ENCODE measurements around the gene IFNGR1.
"Not testable (repeated sequence)": the region's sequence is repeated elsewhere in the genome, so short reads cannot be mapped to it uniquely, and the experiment has no call there.

IFNGR1 gene

GRCh38 chr6:137213331-137213740 lies 5.8 kb downstream of the IFNGR1 start:
- no peak for ATAC-seq
- DNase-seq = no peak

GRCh38 chr6:137211910-137212309 lies 7.3 kb downstream of the IFNGR1 start:
- DNase-seq (no peak), ATAC-seq (no peak)

DNA sequence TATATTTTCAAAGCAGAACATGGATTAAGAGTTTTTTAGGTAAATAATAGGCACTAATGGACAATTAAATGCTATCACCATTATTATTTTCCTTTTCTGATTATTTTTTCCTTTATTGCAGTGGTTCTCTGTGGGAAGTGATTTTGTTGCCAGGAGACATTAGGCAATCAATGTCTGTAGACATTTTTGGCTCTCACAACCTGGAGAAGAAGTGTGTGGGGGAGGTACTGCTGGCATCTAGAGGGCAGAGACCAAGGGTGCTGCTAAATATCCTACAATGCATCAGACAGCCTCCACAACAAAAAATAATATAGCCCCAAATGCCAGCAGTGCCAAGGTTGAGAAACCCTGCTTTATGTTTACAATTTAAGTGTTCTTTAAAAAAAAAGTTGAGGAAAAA lies 8.3 kb downstream of the IFNGR1 start:
- no peak for ATAC-seq

DNA sequence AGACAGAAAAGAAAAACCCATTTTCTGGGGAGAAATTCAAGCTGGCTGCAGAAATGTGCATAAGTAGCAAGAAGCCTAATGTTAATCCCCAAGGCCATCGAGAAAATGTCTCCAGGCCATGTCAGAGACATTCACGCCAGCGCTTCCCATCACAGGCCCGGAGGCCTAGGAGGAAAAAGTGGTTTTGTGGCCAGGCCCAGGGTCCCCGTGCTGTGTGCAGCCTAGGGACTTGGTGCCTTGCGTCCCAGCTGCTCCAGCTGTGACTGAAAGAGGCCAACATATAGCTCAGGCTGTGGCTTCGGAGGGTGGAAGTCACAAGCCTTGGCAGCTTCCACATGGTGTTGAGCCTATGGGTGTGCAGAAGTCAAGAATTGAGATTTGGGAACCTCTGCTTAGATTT lies 10.9 kb downstream of the IFNGR1 start:
- DNase-seq = no peak
- ATAC-seq = no peak

More for the DNA sequence above, 8.3 kb downstream of the IFNGR1 start:
- no peak for DNase-seq

GRCh38 chr6:137207457-137207856 lies 11.7 kb downstream of the IFNGR1 start:
- DNase-seq, ATAC-seq: not testable (repeated sequence)

GRCh38 chr6:137206577-137206976 lies 12.6 kb downstream of the IFNGR1 start:
- DNase-seq = no peak
- no peak for ATAC-seq

- no peak for DNase-seq
- no peak for ATAC-seq
Observed at GRCh38 chr6:137203256-137203655, 15.9 kb downstream of the IFNGR1 start.

GRCh38 chr6:137202078-137202477 lies 17.1 kb downstream of the IFNGR1 start:
- no peak for ATAC-seq

DNA sequence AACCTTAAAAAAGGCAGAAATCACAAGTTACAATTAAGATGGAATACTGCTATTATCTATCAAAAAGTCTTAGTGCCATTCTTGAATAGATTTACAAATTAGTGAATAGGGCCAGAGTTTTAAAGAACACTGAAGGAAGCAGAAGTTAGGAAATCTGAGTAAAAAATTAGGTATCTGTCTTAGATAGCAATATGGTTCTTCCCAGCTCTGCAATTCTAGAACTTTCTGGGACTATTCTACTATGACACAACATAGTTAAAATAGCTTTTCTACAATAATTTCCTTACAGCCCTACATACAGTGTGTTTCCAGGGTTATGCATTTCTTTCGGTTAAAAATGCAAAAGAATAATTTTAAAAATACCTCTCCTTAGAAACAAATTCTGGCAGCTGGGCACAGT lies 18.2 kb downstream of the IFNGR1 start:
- no peak for DNase-seq
- ATAC-seq = no peak

More at GRCh38 chr6:137202078-137202477, 17.1 kb downstream of the IFNGR1 start:
- DNase-seq = no peak

DNA sequence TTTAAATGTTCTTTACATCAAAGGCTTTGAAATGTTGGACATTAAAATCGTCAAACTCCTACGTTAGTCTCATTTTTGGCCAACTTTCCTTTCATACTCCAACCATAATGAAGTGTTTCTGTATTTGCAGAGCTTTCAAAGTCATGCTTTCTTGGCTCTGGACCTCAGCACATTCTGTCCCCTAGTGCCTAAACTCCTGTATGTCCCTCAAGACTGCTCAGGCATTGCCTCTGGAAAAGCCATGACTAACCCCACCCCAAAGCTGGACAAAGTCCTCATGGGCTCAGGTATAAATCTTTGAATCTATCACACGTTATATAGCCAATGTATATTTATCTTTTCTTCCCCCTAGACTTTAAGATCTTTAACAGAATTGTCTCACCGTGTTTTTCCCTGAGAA lies 18.9 kb downstream of the IFNGR1 start:
- ATAC-seq (no peak), DNase-seq (no peak)

GRCh38 chr6:137197684-137198645 lies 21.2 kb downstream of the IFNGR1 start:
- no peak for ATAC-seq
- DNase-seq = no peak

GRCh38 chr6:137193256-137194070 lies 25.7 kb downstream of the IFNGR1 start:
- DNase-seq (no peak), ATAC-seq (no peak)

DNA sequence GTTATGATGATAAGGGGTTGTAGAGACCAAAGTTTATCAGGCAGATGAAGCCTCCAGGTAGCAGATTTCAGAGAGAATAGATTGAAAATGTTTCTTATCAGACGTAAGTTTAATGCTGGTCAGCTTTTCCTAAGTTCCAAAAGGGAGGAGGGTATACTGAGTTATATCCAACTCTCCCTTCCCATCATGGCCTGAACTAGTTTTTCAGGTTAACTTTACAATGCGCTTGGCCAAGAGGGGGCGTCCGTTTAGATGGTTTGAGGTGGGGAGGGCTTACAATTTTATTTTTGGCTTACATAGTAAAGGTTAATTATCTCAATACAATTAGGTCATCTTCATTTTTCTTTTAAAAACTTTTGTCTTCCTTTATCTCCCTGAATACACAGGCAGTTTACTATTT lies 26.4 kb downstream of the IFNGR1 start:
- DNase-seq (no peak), ATAC-seq (no peak)

DNA sequence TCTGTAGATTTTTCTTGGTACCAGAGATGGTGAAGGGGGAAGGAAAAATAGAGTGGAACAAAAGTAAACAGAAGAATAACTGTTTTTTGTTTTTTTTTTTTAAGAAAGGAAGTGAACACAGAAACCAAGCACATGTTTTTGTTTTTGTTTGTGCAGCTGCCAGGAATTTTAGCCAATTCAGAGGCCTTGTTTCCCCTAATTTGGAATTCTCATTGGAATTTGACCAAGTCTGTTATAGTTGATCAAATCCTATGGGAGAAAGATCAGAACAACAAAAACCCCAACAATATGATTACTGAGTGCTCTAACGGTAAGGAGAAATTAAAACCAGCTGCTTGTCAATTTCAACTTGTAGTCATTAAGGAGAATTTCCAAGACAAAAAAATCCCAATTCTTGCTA lies 27.5 kb downstream of the IFNGR1 start:
- no peak for DNase-seq

DNA sequence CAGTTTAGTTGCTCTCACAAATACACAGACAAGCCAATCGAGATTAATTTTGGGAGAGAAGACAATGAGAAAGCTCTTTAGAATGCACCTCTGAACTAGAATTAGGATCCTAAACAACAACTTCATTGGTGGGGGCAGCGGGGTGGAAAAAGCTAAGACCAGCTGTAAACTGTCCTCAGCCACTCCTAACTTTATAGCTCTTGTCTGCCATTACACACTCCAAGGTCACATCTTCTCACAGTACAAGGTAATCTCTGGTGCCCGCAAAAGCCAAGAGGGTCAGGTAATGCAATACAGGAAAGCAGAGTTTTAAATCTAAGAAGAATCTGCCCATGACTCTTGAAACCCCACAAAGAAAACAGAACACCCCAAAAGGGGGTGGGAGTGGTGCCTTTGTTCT lies 27.9 kb downstream of the IFNGR1 start:
- DNase-seq (no peak), ATAC-seq (no peak)

More for the DNA sequence above, 27.5 kb downstream of the IFNGR1 start:
- no peak for ATAC-seq

DNA sequence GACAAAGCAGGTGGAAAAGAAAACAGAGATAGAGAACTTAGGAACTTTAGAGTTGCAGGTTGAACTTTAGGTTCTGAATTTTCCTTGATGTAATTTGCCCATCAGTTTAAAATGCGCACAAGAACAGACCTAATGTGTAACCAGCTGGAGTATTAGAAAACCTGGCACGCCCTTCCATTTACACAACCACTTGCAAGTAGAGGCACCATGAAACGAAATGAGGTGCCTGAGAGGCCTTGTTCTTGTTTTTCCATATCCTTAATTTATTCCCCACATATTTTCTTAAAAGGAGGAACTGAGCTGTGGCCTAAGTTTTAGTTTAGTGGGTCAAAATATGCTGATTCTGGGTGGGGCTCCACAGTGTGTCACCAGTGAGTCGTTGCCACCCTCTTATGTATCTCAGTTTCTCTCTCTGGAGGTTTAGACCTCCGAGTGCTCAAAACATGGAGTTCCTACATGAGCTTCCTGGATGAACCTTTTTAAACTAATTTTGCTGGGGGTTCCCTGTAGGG lies 28.5 kb downstream of the IFNGR1 start:
- DNase-seq = no peak
- no peak for ATAC-seq

DNA sequence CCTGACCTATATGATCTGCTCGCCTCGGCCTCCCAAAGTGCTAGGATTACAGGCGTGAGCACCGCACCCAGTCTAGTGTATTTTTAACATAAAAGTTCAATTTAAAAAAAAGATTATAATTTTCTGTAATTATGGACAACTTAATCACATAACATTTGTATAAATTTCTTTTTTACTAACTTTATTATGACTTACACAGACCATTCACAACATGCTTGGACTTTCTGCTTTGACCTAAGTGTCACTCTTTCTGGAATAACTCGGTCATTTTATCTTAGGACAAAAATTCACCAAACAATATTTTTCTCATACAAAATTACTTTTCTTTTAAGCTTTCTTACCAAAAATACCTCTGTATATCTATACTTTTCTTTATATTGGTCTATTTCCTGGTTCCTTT lies 30.3 kb downstream of the IFNGR1 start:
- DNase-seq = no peak

DNA sequence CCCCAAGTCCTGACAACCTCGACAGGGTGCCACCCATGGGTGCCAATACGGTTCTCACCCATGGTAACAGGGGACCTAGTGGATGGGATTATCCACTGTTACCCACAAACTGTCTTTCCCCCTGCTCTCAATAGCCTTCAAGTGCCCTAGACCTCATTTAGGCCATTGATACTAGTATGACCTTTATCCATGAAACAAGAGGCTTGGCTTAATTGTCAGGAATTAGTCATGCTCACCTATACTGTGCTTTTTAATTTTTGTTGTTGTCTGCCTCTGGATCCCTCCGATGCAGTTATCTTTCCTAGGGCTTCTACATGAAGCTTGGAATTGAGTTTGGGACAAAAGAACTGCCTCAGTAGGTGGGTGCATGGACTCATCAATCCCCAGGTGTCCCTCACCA lies 33.9 kb downstream of the IFNGR1 start:
- DNase-seq (no peak), ATAC-seq (no peak)

More for the DNA sequence above, 30.3 kb downstream of the IFNGR1 start:
- ATAC-seq = no peak

- ATAC-seq (no peak), DNase-seq (no peak)
Observed at GRCh38 chr6:137182654-137183073, 36.5 kb downstream of the IFNGR1 start.

GRCh38 chr6:137181891-137182653 lies 37.1 kb downstream of the IFNGR1 start:
- no peak for ATAC-seq
- no peak for DNase-seq

GRCh38 chr6:137177611-137178010 lies 41.6 kb downstream of the IFNGR1 start:
- no peak for ATAC-seq
- no peak for DNase-seq

GRCh38 chr6:137176729-137177128 lies 42.5 kb downstream of the IFNGR1 start:
- ATAC-seq = no peak

More at GRCh38 chr6:137176729-137177128, 42.5 kb downstream of the IFNGR1 start:
- DNase-seq = no peak
